Measurements from ENCODE around the gene RAB17. TPM values are rescaled to one million over a fixed set of nuclear protein-coding genes. Genes with fewer than 3 reads are reported as not detected.

The RAB17 gene
- 10 to 100 TPM in 2 of 4 donors, 1 to 10 TPM in 2; 1.7 to 21.3 (median 12.3) TPM for polyA plus RNA-seq (ENCODE audit: insufficient read length in 4 of 4)

DNA sequence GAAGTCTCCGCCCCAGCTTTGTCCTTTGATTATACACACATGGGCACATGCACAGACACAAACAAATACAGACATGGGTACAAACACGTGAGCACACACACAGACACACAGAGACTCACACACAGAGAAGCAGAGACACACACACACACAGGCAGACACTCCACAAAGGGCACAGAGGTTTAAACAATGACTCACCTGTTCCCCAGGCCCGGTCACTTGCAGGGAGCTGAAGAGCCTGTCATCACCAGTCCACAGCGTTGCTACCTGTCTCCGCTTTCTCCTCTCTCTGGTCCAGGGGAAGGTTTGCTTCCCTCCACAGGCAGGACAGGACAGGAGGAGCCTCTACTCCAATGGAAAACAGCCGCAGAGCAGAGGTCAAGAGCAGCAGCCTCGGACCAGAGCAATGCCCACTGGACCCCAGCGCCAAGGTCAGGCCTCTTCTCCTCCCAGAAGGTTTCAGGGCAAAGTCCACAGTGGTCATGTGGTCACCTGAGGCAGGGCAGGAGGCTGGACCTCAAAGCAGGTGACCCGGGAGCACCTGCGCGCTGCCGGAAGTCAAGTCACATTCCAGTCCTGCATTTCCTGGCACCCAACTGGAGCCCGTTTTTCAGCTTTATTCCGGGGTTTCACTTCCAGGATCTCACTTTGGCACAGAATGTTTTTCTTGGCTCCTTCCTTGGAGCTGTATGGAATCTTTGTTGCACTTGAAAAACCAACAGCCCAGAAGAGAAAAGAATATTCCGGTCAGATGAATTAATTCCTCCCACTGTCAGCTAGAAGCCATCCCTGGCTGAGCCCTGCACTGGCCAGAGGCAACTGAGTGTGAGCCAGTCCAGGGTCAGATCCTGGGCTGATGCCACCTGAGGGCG lies at the start of gene RAB17:
Gene RAB17, minus strand, starts transcription at position 463 of the 869 bp plus-strand sequence. CDS start 4,580 bp downstream, outside the sequence.
- no peak for DNase-seq (ENCODE audit: low read depth in 4 of 4, low spot score in 3 of 4)

GRCh38 chr2:237639836-237640220 lies 49.3 kb upstream of the RAB17 start:
- no peak for DNase-seq (ENCODE audit: low read depth in 4 of 4, low spot score in 3 of 4)

DNA sequence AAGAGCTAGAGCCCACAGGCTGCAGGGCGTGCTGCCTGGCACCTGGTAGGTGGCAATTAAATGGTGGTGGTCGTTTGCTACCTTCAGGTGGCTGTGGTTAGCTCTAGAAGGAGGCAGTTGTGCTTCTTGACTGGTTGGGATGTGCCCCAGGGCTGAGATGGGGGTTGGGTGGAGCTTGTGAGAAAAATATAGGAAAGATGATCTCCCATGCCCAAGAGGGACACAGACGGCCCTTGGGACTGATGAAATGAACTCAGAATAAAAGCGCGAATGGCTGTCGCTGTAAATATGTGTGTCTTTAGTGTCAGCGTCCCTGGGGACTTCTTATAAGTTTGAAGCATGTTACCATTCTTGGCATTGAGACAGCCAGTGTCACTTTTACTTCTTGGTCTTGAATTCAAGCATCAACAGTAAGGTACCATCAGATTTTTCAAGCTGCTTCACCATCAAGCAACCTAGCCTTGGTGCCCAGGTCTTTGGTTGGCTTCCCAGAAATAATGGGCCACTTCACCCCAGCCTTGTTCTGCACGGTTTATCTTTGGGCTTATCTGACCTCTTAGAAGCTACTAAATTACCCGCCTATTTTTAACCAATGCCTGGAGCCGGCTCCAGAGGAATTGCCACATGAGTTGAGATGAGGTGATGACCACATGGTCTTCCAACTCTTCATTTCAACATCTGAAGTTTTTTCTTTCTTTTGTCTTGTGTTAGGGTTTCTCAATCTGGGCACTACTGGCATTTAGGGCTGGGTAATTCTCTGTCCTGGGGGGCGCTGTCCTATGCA lies 48.7 kb upstream of the RAB17 start:
- no peak for DNase-seq (ENCODE audit: low read depth in 4 of 4, low spot score in 3 of 4)

DNA sequence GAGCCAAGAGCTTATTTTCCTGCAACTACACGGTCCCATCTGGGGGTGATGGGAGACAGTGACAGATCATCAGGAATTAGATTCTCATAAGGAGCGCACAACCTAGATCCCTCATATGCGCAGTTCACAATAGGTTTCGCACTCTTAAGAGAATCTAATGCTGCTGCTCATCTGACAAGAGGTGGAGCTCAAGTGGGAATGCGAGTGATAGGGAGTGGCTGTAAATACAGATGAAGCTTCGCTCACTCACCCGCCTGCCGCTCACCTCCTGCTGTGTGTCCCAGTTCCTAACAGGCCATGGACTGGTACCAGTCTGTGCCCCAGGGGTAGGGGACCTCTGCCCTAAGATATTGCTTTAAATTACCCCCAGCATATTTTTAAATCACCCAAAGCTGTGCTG lies 47.6 kb upstream of the RAB17 start:
- no peak for DNase-seq (ENCODE audit: low read depth in 4 of 4, low spot score in 3 of 4)

GRCh38 chr2:237637429-237638135 lies 47.0 kb upstream of the RAB17 start:
- DNase-seq (ENCODE audit: low read depth in 4 of 4, low spot score in 3 of 4), result no peak

DNA sequence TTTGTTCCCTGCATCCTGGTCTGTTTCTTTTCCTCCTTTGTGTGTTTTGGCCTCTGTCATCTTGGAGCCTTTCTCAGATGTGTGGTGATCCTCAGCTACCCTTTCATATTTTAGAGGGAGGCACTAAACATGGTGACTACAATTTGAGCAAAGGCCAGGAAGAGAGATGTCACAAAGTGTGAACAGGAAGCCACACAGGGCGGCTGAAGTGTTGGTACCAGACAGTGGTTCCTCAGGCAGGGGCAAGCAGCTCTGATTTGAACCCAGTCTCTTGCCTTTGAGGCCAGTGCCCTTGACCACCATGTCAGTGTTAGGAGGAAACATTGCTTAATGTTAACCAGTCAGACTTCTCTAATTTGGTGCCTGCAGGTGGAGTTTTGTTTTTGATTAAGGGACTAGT lies 46.0 kb upstream of the RAB17 start:
- DNase-seq (ENCODE audit: low read depth in 4 of 4, low spot score in 3 of 4), result no peak

- no peak for DNase-seq (ENCODE audit: low read depth in 4 of 4, low spot score in 3 of 4)
Observed at GRCh38 chr2:237633061-237633561, 42.6 kb upstream of the RAB17 start.

- DNase-seq (ENCODE audit: low read depth in 4 of 4, low spot score in 3 of 4), result no peak
Observed at GRCh38 chr2:237631801-237632585, 41.5 kb upstream of the RAB17 start.

DNA sequence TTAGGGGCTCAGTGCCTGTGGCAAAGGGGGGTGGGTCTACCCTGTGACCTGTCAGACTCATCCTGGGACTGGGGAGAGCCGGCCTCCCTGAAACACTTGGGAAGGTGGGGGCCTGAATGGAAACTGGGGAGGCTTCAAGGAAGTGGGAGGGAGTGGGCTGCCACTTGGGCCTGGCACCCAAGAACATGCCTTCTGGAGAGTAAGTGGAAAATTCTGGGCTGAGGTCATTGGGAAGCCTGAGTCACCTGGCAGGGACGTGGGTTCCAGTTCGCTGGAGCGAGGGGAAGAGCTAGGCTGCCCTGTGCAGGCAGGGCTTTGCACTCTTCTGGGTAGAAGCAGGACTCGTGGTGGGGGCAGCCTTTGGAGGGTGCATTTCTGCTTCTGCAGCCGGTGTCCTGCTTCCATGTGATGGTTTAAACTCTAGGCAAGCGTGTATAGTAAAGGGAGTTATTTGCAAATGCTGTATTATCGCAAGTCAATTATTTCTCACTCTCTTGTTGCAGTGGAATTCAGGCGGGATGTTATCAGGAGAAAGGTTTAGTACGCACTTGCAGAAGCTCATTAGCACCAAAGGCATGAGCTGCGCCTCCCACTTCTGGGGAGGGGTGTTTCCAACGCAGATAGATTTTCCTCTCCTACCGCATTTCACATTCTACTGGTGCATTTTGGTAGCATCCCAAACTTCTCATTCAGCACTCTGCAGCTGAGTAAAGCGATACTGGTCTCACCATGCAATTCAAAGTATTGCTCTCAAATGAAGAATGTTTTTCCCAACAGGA lies 40.7 kb upstream of the RAB17 start:
- no peak for DNase-seq (ENCODE audit: low read depth in 4 of 4, low spot score in 3 of 4)

GRCh38 chr2:237630216-237631000 lies 39.9 kb upstream of the RAB17 start:
- DNase-seq (ENCODE audit: low read depth in 4 of 4, low spot score in 3 of 4), result no peak

DNA sequence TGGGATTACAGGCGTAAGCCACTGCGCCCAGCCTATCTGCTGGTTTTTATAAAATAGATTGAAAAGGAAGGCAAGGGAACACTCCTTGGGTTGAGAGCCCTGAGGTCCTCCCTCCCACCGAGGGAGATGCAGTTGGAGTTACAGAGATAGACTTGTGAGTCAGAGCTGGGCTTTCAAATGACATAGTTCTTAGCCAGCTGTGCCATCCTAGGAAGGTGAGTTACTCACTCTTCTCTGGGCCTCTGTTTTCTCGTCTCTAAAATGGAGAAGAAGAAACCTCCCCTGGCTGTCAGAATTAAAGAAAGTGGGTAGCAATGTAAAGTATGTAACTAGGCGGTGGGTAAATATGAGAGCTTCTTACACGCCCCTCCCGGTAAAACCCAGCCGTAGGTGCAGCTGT lies 39.2 kb upstream of the RAB17 start:
- DNase-seq (ENCODE audit: low read depth in 4 of 4, low spot score in 3 of 4), result no peak

DNA sequence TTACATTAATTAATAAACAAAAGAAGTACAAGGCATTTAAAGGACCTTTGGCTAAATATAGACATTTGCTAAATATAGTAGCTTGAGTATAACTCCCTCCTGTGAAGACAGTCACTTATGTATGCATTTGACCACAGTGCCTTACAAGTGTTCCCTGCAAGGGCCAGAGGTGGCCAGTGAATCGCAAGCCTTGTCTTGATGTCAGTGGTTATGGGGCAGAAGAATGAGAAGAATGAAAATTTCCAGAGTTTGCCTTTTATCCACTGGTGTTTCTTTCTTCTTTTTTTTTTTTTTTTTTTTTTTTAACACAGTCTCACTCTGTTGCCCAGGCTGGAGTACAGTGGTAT lies 38.6 kb upstream of the RAB17 start:
- no peak for DNase-seq (ENCODE audit: low read depth in 4 of 4, low spot score in 3 of 4)

DNA sequence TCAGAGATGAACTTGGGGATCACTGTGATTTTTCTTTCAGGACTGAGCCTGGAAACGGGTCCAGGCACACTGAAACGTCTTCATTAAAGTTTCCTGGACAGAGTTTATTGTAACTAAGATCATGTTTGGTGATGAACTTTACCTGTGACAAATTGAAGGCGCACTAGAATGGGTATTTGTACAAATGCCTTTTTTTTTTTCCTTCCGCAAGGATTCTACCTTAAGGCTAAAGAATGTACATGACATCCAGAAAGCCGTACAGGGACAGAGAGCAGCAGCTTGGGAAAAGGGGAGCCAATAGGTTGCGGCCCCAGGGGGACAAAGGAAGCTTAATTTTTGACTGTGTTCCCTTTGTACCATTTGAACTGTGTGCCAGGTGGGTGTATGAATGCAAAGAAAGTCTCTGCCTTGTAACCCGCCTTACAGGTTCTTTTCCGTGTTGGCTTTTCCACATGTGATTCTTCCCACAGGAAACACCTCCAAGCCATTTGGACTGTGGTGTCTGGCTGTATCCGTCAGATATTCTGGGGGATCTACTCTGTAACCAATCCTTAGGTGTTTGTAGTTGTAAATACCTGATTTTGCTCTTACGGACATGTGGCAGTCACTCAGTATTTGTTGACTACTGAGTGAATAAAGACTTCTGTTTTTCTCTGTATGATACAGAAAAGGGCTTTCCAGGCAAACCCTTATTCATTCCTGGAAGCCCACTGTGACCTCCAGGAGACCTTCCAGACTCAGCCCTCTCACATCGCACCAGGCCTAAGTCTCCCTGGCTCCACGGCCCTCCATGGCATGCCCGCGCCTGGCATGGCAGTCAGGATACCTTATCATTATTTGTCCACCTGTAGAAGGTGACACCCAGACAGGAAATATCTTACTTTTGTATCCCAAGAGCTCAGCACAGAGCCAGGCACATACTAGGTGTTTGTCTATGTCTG lies 38.0 kb upstream of the RAB17 start:
- DNase-seq (ENCODE audit: low read depth in 4 of 4, low spot score in 3 of 4), result no peak

DNA sequence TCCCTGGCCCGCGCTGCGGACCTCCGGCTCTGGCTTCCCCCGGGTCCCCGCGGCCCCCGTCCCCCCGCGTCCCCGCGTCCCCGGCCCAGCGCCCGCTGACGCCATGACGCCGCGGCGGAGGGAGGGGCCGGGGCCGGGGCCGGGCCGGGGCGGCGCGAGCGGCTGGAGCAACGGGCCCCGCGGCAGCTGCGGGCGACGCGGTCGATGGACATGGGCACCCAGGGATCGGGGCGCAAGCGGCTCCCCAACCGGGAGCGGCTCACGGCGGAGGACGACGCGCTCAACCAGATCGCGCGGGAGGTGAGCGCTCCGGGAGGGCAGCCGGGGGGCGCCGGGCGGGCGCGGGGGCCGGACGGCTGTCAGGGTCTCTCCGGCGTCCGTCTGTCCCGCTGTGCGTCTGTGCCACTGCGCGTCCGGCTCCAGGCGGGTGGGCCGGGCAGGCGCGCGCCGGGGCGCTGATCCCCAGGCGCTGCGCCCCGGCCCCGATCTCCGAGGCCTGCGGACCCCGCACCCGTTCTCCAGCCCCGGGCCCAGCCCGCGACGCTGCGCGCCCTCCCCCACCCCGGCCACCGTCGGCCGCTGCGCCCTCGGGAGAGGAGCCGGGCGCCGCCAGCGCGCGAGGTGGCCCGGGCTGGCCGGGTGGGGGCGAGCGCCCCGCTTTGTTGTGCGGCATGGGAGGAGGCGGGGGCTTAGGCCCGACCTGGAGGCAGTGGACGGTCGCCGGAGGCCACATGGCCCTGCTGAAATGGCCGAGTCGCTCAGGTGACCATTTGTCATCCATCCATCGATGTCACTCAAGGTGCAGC lies 37.1 kb upstream of the RAB17 start, which contains the start of gene LRRFIP1:
Gene LRRFIP1, plus strand, starts transcription at position 147 of the 806 bp plus-strand sequence. Its CDS starts 58 bp downstream, at position 205.
- no peak for DNase-seq (ENCODE audit: low read depth in 4 of 4, low spot score in 3 of 4)

DNA sequence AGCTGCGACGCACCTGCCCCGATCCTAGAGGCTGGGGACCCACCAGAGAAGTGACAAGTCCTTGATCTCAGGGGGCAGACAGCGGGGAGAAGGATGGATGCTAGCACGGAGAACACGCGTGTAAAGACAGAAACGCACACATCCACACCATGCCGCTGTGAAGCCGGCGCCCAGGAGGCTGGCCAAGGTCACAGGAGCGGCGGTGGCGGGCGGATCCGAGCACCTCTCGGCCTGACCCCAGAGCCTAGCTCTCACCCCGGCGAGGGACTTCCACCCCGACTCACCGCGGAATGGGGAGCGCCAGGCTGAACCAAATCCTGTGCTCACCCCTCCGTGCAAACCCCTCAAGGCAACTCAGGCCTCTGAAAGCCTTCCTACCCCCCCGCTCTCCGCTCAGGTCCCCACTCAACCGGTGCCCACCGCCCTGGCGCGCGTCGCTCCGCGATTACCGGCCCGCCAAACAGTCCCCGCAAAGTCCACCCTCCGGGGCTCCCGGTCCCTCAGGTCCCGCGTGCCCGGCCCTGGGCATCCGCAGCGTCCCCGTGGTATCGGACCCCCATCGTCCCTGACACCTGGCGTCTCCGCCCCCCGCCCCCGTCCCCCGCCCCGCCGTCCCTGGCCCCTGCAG lies 36.4 kb upstream of the RAB17 start:
- no peak for DNase-seq (ENCODE audit: low read depth in 4 of 4, low spot score in 3 of 4)

DNA sequence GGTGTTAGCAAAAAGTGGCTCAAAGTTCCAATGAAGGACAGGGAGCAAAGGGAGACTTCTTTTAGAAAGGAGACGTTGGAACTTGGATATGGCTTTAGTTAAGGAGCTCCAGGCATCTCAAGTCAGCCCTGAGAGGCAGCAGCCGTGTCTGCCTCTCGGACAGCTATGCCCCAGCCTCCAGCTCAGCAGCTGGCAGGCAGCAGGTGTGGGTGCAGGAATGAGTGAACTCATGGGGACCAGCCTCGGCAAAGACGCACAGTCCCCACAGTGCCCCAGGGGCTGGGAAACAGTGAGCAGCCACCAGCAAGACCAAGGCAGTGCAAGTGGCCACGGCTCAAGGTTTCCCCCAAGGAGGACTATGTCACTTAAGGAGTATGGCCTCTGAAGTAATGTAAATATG lies 35.2 kb upstream of the RAB17 start:
- DNase-seq (ENCODE audit: low read depth in 4 of 4, low spot score in 3 of 4), result no peak

All from left renal pelvis (tissue), 4 donors.